ENCODE measurements around the gene MTFP1. TPM values are rescaled to one million over a fixed set of nuclear protein-coding genes. Genes with fewer than 3 reads are reported as not detected.
A peak's percentile ranks its signal among the peaks of the same experiment; 100 is the strongest.

MTFP1 gene
- total and polyA plus RNA-seq, 9 of the 15 experiments (the other 6 are each of a cell fraction or from before 2014, with no cell fraction given), result 10.7 to 52.0 (median 30.1) TPM

DNA sequence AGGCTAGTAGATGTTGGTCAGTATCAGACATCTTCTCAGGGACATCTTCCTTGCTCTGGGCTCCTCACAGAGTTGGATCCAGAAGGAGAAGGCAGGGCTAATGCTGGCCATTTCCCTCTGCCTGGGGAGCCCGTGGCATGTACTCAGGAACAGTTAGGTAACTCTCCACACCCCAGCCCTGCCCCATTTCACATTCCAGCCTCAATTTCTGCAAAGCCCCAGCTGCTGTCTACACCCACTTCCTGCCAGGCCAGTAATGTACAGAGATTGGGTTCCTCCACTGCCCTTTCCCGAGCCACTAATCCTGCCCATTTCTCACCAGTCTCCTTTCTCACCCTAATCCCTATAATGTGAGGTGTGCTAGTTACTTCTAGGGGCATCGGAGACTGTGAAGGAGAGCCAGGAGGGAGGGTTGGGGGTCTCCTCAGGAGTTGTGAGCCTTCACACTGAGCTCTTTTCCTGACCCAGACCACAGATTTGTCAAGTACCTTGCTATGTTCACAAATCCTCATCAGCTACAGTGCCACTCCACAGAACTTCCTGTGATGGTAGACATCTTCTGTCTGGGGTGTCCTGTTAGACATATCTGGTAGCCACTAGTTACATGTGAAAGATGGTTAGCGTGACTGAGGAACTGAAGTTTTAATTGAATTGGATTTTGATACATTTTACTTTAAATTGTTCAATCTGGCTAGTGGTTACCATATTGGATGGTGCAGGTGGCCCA lies 47.6 kb downstream of the MTFP1 start (continued):
- no peak for TF ChIP-seq SIN3A (IDR thresholded peaks at IDR 0.05; ENCODE audit: borderline replicate concordance in 2 of 2, control insufficient read depth in 1 of 2, low read depth in 2 of 2, low read length in 2 of 2)
- no peak for TF ChIP-seq NR4A1 (CRISPR knock-in tag; IDR thresholded peaks at IDR 0.05)
- no peak for TF ChIP-seq NR4A1 (tag; IDR thresholded peaks at IDR 0.05)
- no peak for TF ChIP-seq ESRRA (IDR thresholded peaks at IDR 0.05; ENCODE audit: borderline replicate concordance, low read depth)

DNA sequence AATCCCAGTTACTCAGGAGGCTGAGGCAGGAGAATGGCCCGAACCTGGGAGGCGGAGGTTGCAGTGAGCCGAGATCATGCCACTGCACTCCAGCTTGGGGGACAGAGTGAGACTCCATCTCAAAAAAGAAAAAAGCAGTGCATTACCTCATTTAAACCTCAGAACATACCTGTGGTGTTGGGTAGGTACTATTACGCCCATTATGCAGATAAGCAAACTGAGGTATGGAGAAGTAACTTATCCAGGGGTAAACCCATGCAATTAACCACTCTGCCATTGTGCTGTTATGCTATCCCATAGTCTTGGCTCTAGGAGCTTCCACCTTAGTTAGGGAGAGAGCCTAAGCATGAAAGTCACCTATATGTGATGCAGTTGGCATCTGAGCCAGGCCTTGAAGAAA lies 48.6 kb downstream of the MTFP1 start:
- Histone ChIP-seq H3K9me1 (ENCODE audit: control insufficient read depth, insufficient read depth, low read length) (no peaks in the 10 kb centered on the region), H3K4me2 (ENCODE audit: insufficient read depth, low read length) (no peak overlapping the region), H3K4me3 (no peak overlapping the region), H3K4me1 (replicated peaks in 1 of 2; ENCODE audit: control insufficient read depth in 2 of 2, insufficient read depth in 2 of 2, low read length in 2 of 2) (peaks cover 0 to 6% of the 10 kb centered on the region in 2 experiments; a peak in 2 of 5 replicates), H2AFZ (ENCODE audit: low read depth, low read length) (no peak overlapping the region), H3K27ac (ENCODE audit: extremely low read depth, low read depth, low read length) (no peak overlapping the region), H3K9ac (ENCODE audit: insufficient read depth in 1 of 2, low read depth in 2 of 2, low read length in 2 of 2) (no peak overlapping the region), H3K36me3 (ENCODE audit: control insufficient read depth, insufficient read depth, low read length) (no peaks in the 10 kb centered on the region), H3K79me2 (ENCODE audit: control insufficient read depth, insufficient read depth, low read length) (no peaks in the 10 kb centered on the region), H3K27me3 (ENCODE audit: control insufficient read depth in 2 of 2, insufficient read depth in 2 of 2, low read length in 2 of 2) (peaks cover 4 to 40% of the 10 kb centered on the region in 2 experiments; a peak in 4 of 5 replicates), H3K9me3 (replicated peaks; ENCODE audit: control insufficient read depth, insufficient read depth, low read depth, low read length) (no peaks in the 10 kb centered on the region), H4K20me1 (replicated peaks; ENCODE audit: control insufficient read depth, insufficient read depth, low read length) (no peaks in the 10 kb centered on the region)
- in situ Hi-C loops (cut with MboI) (no loop called here), intact Hi-C loops (cut with micrococcal nuclease) (no loop called here)
- no peak for DNase-seq (ENCODE audit: extremely low read depth in 1 of 4, low spot score in 3 of 4)
- 10% methylated on average over 2 of the region's 4 CpGs for WGBS (ENCODE audit: insufficient coverage, low coverage, missing lambda C conversion rate)
- ChIA-PET POLR2A (no interaction called here), CTCF (ENCODE audit: low intra/inter-chr PET ratio) (no interaction called here)
- FAIRE-seq, result no peak
- ATAC-seq, result no peak
- no TSS peak for BruUV-seq (replicated peaks)
- TF ChIP-seq, protein P1, sequence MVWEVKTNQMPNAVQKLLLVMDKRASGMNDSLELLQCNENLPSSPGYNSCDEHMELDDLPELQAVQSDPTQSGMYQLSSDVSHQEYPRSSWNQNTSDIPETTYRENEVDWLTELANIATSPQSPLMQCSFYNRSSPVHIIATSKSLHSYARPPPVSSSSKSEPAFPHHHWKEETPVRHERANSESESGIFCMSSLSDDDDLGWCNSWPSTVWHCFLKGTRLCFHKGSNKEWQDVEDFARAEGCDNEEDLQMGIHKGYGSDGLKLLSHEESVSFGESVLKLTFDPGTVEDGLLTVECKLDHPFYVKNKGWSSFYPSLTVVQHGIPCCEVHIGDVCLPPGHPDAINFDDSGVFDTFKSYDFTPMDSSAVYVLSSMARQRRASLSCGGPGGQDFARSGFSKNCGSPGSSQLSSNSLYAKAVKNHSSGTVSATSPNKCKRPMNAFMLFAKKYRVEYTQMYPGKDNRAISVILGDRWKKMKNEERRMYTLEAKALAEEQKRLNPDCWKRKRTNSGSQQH (CRISPR knock-in tag; IDR thresholded peaks at IDR 0.05), result no peak
- TF ChIP-seq, protein P2, sequence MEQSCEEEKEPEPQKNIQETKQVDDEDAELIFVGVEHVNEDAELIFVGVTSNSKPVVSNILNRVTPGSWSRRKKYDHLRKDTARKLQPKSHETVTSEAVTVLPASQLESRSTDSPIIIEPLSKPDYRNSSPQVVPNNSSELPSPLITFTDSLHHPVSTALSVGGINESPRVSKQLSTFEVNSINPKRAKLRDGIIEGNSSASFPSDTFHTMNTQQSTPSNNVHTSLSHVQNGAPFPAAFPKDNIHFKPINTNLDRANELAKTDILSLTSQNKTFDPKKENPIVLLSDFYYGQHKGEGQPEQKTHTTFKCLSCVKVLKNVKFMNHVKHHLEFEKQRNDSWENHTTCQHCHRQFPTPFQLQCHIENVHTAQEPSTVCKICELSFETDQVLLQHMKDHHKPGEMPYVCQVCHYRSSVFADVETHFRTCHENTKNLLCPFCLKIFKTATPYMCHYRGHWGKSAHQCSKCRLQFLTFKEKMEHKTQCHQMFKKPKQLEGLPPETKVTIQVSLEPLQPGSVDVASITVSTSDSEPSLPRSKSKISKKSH (CRISPR knock-in tag; IDR thresholded peaks at IDR 0.05), result no peak
- TF ChIP-seq MECOM (CRISPR knock-in tag; IDR thresholded peaks at IDR 0.05) (no peak), DPF2 (IDR thresholded peaks at IDR 0.05) (no peak), ELF1 (tag; IDR thresholded peaks at IDR 0.05) (no peak), ZBED1 (IDR thresholded peaks at IDR 0.05) (no peak), BRF1 (IDR thresholded peaks at IDR 0.05; ENCODE audit: borderline replicate concordance, extremely low read depth, insufficient read length) (no peak), ZNF445 (CRISPR knock-in tag; IDR thresholded peaks at IDR 0.05; ENCODE audit: low read depth) (no peak), EHMT2 (IDR thresholded peaks at IDR 0.05) (no peak), BCOR (IDR thresholded peaks at IDR 0.05) (peak; percentile 56), RBM25 (IDR thresholded peaks at IDR 0.05; ENCODE audit: low read depth, low read length, severe bottlenecking) (peak; percentile 68), TARDBP (IDR thresholded peaks at IDR 0.05) (no peak), ERF (CRISPR knock-in tag; IDR thresholded peaks at IDR 0.05) (no peak)
